ENCODE results near the gene WDR64.

- TF ChIP-seq, protein P1, sequence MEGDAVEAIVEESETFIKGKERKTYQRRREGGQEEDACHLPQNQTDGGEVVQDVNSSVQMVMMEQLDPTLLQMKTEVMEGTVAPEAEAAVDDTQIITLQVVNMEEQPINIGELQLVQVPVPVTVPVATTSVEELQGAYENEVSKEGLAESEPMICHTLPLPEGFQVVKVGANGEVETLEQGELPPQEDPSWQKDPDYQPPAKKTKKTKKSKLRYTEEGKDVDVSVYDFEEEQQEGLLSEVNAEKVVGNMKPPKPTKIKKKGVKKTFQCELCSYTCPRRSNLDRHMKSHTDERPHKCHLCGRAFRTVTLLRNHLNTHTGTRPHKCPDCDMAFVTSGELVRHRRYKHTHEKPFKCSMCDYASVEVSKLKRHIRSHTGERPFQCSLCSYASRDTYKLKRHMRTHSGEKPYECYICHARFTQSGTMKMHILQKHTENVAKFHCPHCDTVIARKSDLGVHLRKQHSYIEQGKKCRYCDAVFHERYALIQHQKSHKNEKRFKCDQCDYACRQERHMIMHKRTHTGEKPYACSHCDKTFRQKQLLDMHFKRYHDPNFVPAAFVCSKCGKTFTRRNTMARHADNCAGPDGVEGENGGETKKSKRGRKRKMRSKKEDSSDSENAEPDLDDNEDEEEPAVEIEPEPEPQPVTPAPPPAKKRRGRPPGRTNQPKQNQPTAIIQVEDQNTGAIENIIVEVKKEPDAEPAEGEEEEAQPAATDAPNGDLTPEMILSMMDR (conservative IDR thresholded peaks at IDR 0.05), result no peak
- no peak for TF ChIP-seq EZH2 (IDR thresholded peaks at IDR 0.05; ENCODE audit: low read depth)
Measured at GRCh38 chr1:241817956-241818612, 166.0 kb downstream of the WDR64 start.
